ENCODE data around the gene RNF166. TPM values are rescaled to one million over a fixed set of nuclear protein-coding genes. Genes with fewer than 3 reads are reported as not detected.

Gene RNF166
- total and polyA plus RNA-seq, 7 donors: 10.1 to 22.9 (median 14.1) TPM

GRCh38 chr16:88652762-88653063 is 53.5 kb downstream of the RNF166 start:
- Histone ChIP-seq H3K27me3 (ENCODE audit: insufficient read depth in 3 of 3, low read length in 2 of 3) (no peaks in the 10 kb centered on the region), H3K36me3 (ENCODE audit: insufficient read depth in 1 of 2, low read depth in 1 of 2) (peaks cover 0 to 28% of the 10 kb centered on the region in 2 donors), H3K9me3 (no peaks in the 10 kb centered on the region), H3K4me3 (no peak overlapping the region), H3K4me1 (peaks cover 11% of the 10 kb centered on the region), H3K27ac (no peak overlapping the region)
- DNase-seq (no peak), ATAC-seq (no peak)
- intact Hi-C loops (cut with DNase I): no loop called here
- TF ChIP-seq, protein P1, sequence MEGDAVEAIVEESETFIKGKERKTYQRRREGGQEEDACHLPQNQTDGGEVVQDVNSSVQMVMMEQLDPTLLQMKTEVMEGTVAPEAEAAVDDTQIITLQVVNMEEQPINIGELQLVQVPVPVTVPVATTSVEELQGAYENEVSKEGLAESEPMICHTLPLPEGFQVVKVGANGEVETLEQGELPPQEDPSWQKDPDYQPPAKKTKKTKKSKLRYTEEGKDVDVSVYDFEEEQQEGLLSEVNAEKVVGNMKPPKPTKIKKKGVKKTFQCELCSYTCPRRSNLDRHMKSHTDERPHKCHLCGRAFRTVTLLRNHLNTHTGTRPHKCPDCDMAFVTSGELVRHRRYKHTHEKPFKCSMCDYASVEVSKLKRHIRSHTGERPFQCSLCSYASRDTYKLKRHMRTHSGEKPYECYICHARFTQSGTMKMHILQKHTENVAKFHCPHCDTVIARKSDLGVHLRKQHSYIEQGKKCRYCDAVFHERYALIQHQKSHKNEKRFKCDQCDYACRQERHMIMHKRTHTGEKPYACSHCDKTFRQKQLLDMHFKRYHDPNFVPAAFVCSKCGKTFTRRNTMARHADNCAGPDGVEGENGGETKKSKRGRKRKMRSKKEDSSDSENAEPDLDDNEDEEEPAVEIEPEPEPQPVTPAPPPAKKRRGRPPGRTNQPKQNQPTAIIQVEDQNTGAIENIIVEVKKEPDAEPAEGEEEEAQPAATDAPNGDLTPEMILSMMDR (IDR thresholded peaks at IDR 0.05): no peak
- WGBS, 3 donors: 93 to 96% (median 95%) methylated on average over 7 to 8 of the region's 8 CpGs

- H3K36me3 ChIP-seq (ENCODE audit: insufficient read depth in 1 of 2, low read depth in 1 of 2): peaks cover 0 to 28% of the 10 kb centered on the region in 2 donors
- DNase-seq (no peak), ATAC-seq (no peak)
Measured at GRCh38 chr16:88651989-88652761, 54.0 kb downstream of the RNF166 start.

GRCh38 chr16:88651276-88651988 is 54.8 kb downstream of the RNF166 start:
- Histone ChIP-seq H3K27me3 (ENCODE audit: insufficient read depth in 3 of 3, low read length in 2 of 3) (no peaks in the 10 kb centered on the region), H3K9me3 (no peaks in the 10 kb centered on the region), H3K4me1 (peaks cover 11% of the 10 kb centered on the region), H3K4me3 (peak overlapping the region; percentile 72), H3K36me3 (ENCODE audit: insufficient read depth in 1 of 2, low read depth in 1 of 2) (peaks cover 0 to 28% of the 10 kb centered on the region in 2 donors), H3K27ac (peak overlapping the region; percentile 36)
- TF ChIP-seq, protein P1 (IDR thresholded peaks at IDR 0.05): no peak
- DNase-seq: peak; percentile 57 to 76
- WGBS, 3 donors: 50 to 52% (median 51%) methylated on average over 22 to 24 of the region's 24 CpGs
- peak; percentile 29 to 42 (median 36) for ATAC-seq
- intact Hi-C loops (cut with DNase I): no loop called here

More at GRCh38 chr16:88651989-88652761, 54.0 kb downstream of the RNF166 start:
- Histone ChIP-seq H3K4me1 (peaks cover 11% of the 10 kb centered on the region), H3K27ac (no peak overlapping the region), H3K9me3 (no peaks in the 10 kb centered on the region), H3K4me3 (no peak overlapping the region), H3K27me3 (ENCODE audit: insufficient read depth in 3 of 3, low read length in 2 of 3) (no peaks in the 10 kb centered on the region)
- 89 to 93% (median 89%) methylated on average over 27 to 29 of the region's 29 CpGs for WGBS, 3 donors
- intact Hi-C loops (cut with DNase I): no loop called here
- TF ChIP-seq, protein P1 (IDR thresholded peaks at IDR 0.05): no peak

GRCh38 chr16:88650749-88651275 is 55.4 kb downstream of the RNF166 start, which contains the start of gene CYBA:
CYBA (minus strand) TSS chr16:88651053; CDS start chr16:88651013, 40 bp downstream.
- no peaks in the 10 kb centered on the region for H3K9me3 ChIP-seq

More at GRCh38 chr16:88650749-88651275, 55.4 kb downstream of the RNF166 start, which contains the start of gene CYBA:
- ATAC-seq (peak; percentile 62 to 78 (median 74)), DNase-seq (peak; percentile 65 to 85)
- Histone ChIP-seq H3K36me3 (ENCODE audit: insufficient read depth in 1 of 2, low read depth in 1 of 2) (peaks cover 0 to 27% of the 10 kb centered on the region in 2 donors), H3K4me1 (peaks cover 11% of the 10 kb centered on the region), H3K27ac (peak within 1 kb of the TSS; percentile 41), H3K4me3 (peak within 1 kb of the TSS; percentile 72), H3K27me3 (ENCODE audit: insufficient read depth in 3 of 3, low read length in 2 of 3) (no peaks in the 10 kb centered on the region)
- intact Hi-C loops (cut with DNase I): no loop called here
- WGBS, 3 donors: 6 to 14% (median 7%) methylated on average over 21 to 41 of the region's 41 CpGs
- TF ChIP-seq, protein P1 (IDR thresholded peaks at IDR 0.05): no peak

All from psoas muscle (tissue), 8 donors.